ENCODE measurements around the gene ASB15.

The ASB15 gene

GRCh38 chr7:123557398-123558288 is 44.0 kb upstream of the ASB15 start, which contains the start of gene NDUFA5:
Gene NDUFA5, minus strand, starts transcription at chr7:123557818. Its CDS starts 23 bp downstream, at chr7:123557795.
- TF ChIP-seq, protein P1, sequence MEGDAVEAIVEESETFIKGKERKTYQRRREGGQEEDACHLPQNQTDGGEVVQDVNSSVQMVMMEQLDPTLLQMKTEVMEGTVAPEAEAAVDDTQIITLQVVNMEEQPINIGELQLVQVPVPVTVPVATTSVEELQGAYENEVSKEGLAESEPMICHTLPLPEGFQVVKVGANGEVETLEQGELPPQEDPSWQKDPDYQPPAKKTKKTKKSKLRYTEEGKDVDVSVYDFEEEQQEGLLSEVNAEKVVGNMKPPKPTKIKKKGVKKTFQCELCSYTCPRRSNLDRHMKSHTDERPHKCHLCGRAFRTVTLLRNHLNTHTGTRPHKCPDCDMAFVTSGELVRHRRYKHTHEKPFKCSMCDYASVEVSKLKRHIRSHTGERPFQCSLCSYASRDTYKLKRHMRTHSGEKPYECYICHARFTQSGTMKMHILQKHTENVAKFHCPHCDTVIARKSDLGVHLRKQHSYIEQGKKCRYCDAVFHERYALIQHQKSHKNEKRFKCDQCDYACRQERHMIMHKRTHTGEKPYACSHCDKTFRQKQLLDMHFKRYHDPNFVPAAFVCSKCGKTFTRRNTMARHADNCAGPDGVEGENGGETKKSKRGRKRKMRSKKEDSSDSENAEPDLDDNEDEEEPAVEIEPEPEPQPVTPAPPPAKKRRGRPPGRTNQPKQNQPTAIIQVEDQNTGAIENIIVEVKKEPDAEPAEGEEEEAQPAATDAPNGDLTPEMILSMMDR (IDR thresholded peaks at IDR 0.05; ENCODE audit: low read depth, low read length, missing control alignments): no peak
- H3K27ac ChIP-seq: peak within 1 kb of the TSS; percentile 84
- no peaks in the 10 kb centered on the region for H3K27me3 ChIP-seq (replicated peaks)
- DNase-seq: peak; percentile 100
- H3K36me3 ChIP-seq (replicated peaks): peaks cover 6% of the 10 kb centered on the region
- peak within 1 kb of the TSS; percentile 87 for H3K4me3 ChIP-seq (ENCODE audit: low read depth, low read length)
- in situ Hi-C loops (cut with HindIII; ENCODE audit: low pct_ligation_motif_present, low sequenced_read_pairs): no loop called here

DNA sequence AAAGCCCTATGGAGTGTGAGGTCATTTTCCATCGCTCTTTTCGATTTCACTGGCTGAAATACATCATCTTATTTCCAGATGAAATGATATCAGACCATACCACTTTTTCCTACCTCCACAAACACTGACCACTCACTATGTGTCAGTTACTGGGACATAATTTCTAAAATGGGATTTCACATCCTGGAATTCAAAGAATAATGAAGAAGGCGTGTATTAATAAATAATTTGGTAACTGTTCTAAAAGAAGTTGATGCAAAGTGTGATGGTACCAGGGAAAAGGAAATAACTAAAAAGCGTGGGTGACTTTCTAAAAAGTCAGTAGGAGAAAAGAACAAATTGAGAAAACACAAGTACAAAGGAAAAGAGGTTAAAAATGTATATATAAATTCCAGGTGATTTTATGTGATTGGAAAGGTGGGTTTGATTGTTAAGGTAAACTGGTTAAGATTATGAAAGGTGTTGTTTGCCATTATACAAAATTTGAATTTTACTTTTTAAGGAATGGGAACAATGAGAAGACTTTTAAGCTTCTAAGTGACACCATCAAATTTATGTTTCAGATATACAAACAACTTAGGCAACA is 43.2 kb upstream of the ASB15 start:
- in situ Hi-C loops (cut with HindIII; ENCODE audit: low pct_ligation_motif_present, low sequenced_read_pairs): no loop called here
- TF ChIP-seq, protein P1 (IDR thresholded peaks at IDR 0.05; ENCODE audit: low read depth, low read length, missing control alignments): no peak
- Histone ChIP-seq H3K4me3 (ENCODE audit: low read depth, low read length) (peak overlapping the region; percentile 87), H3K36me3 (replicated peaks) (no peaks in the 10 kb centered on the region), H3K27ac (peak overlapping the region; percentile 84), H3K27me3 (replicated peaks) (no peaks in the 10 kb centered on the region)
- no peak for DNase-seq

- Histone ChIP-seq H3K27ac (no peak overlapping the region), H3K27me3 (replicated peaks) (no peaks in the 10 kb centered on the region), H3K4me3 (ENCODE audit: low read depth, low read length) (no peak overlapping the region), H3K36me3 (replicated peaks) (no peaks in the 10 kb centered on the region)
- DNase-seq: no peak
- TF ChIP-seq, protein P1 (IDR thresholded peaks at IDR 0.05; ENCODE audit: low read depth, low read length, missing control alignments): no peak
- in situ Hi-C loops (cut with HindIII; ENCODE audit: low pct_ligation_motif_present, low sequenced_read_pairs): no loop called here
Measured at GRCh38 chr7:123562121-123562520, 39.5 kb upstream of the ASB15 start.

GRCh38 chr7:123569352-123570010 is 32.1 kb upstream of the ASB15 start:
- TF ChIP-seq, protein P1 (IDR thresholded peaks at IDR 0.05; ENCODE audit: low read depth, low read length, missing control alignments): no peak
- DNase-seq: no peak
- in situ Hi-C loops (cut with HindIII; ENCODE audit: low pct_ligation_motif_present, low sequenced_read_pairs): no loop called here
- Histone ChIP-seq H3K27ac (no peak overlapping the region), H3K27me3 (replicated peaks) (no peaks in the 10 kb centered on the region), H3K36me3 (replicated peaks) (no peaks in the 10 kb centered on the region), H3K4me3 (ENCODE audit: low read depth, low read length) (no peak overlapping the region)

- Histone ChIP-seq H3K4me3 (ENCODE audit: low read depth, low read length) (no peak overlapping the region), H3K36me3 (replicated peaks) (no peaks in the 10 kb centered on the region), H3K27ac (no peak overlapping the region), H3K27me3 (replicated peaks) (no peaks in the 10 kb centered on the region)
- in situ Hi-C loops (cut with HindIII; ENCODE audit: low pct_ligation_motif_present, low sequenced_read_pairs): no loop called here
- no peak for DNase-seq
- TF ChIP-seq, protein P1 (IDR thresholded peaks at IDR 0.05; ENCODE audit: low read depth, low read length, missing control alignments): no peak
Measured at GRCh38 chr7:123570390-123571182, 31.0 kb upstream of the ASB15 start.
